NCI-H1417 (cell line): Measurements from ENCODE around the gene BRCA2.

Source experiments
- DNase-seq, 3 experiments: peaks; one replicate each; lab custom pipeline; 2025; lab: John Stamatoyannopoulos, UW

The BRCA2 gene

GRCh38 chr13:32427852-32428580 is 112.7 kb downstream of the BRCA2 start, which contains the start of gene N4BP2L1:
N4BP2L1 (minus strand) TSS chr13:32428130; CDS start chr13:32428082, 48 bp downstream.
- peak; percentile 5 to 76 (median 74) for DNase-seq

DNA sequence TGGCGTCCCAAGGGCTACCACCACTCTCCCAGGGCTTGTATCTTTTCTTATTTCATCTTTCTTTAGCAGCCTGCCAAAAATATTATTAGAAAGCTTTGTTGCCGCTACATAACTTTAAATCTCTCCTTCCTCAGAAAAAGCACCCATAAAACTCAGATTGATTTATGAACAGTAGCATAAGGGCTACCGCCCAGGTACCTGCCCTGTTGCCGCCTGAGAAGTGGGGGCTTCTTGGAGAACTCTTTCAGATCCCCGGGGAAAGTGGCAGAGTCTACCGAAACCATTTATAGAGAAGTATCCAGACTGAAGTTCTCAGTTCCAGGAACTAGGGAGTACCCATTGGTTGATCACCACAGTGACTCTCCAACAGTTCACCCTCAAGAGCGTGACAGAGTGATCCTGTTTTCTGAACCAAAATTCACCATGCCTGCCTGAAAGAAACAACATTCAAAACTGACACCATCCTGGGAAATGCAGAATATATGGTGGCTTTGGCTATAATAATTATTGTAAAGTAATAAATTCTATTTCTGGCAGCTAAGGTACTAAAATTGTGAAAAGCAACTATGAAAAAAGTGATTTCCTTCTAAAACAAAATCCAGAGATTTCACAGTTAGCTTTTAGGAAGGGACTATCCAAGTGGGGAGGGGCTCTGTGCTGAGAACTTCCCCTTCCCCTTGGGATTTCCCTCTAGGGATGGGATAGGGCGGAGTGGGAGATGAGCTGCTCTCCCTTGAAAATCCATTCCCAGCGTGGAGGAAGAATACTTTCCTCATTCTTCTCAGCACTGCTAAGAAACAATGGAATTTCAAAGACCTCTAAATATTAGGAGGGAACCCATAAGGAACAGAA is 113.5 kb downstream of the BRCA2 start:
- DNase-seq, result no peak

DNA sequence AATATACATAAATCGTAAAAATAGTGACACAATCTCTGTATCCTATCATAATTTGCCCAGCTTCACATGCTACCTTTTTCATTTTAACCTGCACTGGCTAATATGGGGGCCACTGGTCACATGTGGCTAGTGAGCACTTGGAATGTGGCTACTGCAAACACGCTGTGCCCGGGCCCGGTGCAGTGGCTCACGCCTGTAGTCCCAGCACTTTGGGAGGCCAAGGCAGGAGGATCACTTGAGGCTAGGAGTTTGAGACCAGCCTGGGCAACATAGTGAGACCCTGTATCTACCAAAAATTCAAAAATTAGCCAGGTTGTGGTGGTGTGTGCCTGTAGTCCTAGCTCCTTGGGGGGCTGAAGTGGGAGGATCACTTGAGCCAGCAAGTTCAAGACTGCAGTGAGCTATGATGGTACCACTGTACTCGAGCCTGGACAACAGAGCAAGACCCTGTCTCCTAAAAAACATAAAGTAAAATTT is 114.2 kb downstream of the BRCA2 start:
- no peak for DNase-seq

- no peak for DNase-seq
These were observed 114.9 kb downstream of the BRCA2 start for GRCh38 chr13:32430018-32430747.

DNA sequence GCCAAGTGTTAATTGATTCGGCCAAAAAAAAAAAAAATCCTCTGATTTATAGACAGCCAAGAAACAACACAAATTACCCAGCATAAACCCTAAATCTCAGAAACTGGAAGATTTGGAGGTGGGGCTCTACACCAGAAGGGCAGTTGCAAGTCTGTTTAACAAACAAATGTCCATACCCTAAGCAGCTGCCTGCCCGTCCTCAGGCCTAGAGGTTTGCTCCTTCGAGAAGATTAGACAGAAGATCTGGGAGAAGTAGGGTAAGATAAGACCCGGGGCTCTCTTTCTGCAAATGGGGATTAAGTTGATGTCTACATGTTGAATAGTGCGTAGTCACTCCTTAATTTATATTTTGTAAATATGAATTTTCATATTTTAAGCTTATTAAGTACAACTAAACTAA is 116.1 kb downstream of the BRCA2 start:
- DNase-seq, result no peak

DNA sequence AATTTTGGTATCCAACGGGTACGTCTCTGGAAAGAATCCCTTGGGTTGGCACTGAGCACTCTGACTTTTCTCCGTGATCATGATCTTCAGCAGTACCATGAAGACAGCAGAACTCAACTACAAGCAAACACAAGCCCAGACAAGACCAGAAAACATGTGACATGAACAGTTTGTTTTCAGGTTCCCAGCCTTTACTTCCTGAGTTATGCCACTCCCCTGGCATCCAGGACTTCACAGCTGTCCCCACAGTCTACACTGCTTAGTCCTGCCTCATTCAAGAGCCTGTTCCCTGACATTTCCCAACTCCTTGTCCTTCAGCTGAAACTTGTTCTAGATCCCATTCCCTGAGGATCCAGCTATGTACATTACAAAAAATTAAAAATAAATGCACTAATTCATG is 117.5 kb downstream of the BRCA2 start:
- DNase-seq, result peak in 1 of 3 experiments; percentile 1

DNA sequence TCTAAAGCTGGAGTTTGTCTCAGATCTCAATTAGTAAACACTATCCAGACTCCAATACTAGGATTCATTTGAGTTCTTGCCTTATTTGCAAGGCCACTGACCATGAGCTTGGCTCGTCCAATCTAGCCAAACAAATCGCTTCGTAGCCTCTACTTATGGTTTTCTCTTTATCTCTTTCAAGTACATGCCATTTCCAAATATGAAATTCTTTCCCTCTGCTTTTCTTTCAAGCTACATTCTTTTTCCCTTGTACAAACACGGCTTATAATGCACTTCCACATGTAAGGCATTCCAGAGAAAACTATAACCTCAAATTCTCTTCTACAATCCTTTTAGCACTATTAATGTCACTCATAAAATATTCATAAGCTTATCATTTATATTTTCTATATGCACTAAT is 123.6 kb downstream of the BRCA2 start:
- DNase-seq, result no peak

- peak in 1 of 3 experiments; percentile 10 for DNase-seq
These were observed 127.8 kb downstream of the BRCA2 start for GRCh38 chr13:32443111-32443510.

DNA sequence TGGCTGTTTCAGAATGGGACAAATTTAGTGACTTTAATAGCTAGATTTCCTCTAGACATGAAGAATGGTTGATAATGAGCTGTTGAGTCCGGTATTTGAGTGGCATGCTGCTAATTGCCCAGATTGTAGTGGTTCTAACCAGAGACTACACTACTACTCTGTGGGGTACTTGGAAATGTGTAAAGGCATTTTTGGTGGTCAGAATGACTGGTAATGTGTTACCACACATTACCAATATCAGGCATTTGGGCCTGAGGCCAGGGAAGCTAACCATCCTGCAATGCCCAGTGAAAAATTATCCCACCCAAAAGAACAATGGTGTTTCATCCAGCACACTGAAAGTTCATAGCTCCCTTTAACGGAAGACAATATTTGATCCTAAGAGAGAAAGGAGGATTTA is 130.2 kb downstream of the BRCA2 start:
- DNase-seq, result no peak

GRCh38 chr13:32446220-32446619 is 130.9 kb downstream of the BRCA2 start:
- no peak for DNase-seq

- DNase-seq, result no peak
These were observed 131.6 kb downstream of the BRCA2 start for GRCh38 chr13:32446773-32447465.

GRCh38 chr13:32447894-32448623 is 132.8 kb downstream of the BRCA2 start:
- no peak for DNase-seq

- DNase-seq, result no peak
These were observed 133.7 kb downstream of the BRCA2 start for GRCh38 chr13:32448972-32449371.
